Measurements from ENCODE around the gene MYOD1. TPM values are rescaled to one million over a fixed set of nuclear protein-coding genes. Genes with fewer than 3 reads are reported as not detected.

The MYOD1 gene
- total and polyA plus RNA-seq, 2 of the 13 experiments (the other 11 are each of a cell fraction or from before 2014, with no cell fraction given): not detected

GRCh38 chr11:17718510-17718962 lies 835 bp upstream of the MYOD1 start:
- Histone ChIP-seq H2AFZ (ENCODE audit: low read length) (no peak overlapping the region), H3K4me3 (replicated peaks in 1 of 3; ENCODE audit: insufficient read depth in 1 of 3, low read depth in 2 of 3, low read length in 3 of 3) (no peak overlapping the region), H3K36me3 (replicated peaks in 1 of 2; ENCODE audit: control insufficient read depth in 1 of 2, insufficient read depth in 2 of 2, low read length in 2 of 2) (no peaks in the 10 kb centered on the region), H3K27me3 (ENCODE audit: control insufficient read depth in 1 of 2, insufficient read depth in 2 of 2, low read length in 2 of 2) (peaks cover 11 to 63% of the 10 kb centered on the region in 2 experiments), H4K20me1 (ENCODE audit: insufficient read depth, low read length) (no peaks in the 10 kb centered on the region), H3K4me1 (ENCODE audit: insufficient read depth, low read length) (no peaks in the 10 kb centered on the region; the same call in 1 of the 2 replicates), H3K4me2 (ENCODE audit: low read depth, low read length) (no peak overlapping the region), H3K9ac (ENCODE audit: insufficient read depth, low read depth, low read length) (no peak overlapping the region), H3K9me3 (ENCODE audit: low read length) (no peaks in the 10 kb centered on the region; the same call in 1 of the 2 replicates), H3K27ac (ENCODE audit: extremely low read length, insufficient read depth, low read length) (no peak overlapping the region), H3K79me2 (ENCODE audit: insufficient read depth, low read length) (no peaks in the 10 kb centered on the region)
- WGBS (ENCODE audit: low lambda C conversion rate): 0% methylated on average over 3 of the region's 16 CpGs
- DNase-seq (ENCODE audit: low spot score) (no peak), FAIRE-seq (no peak), ATAC-seq (no peak)
- no TSS peak for BruUV-seq (replicated peaks)
- in situ Hi-C loops (cut with HindIII; ENCODE audit: extremely low pct_ligation_motif_present, low pct_unique_long_range_greater_than_20kb): no loop called here
- TF ChIP-seq, protein P1, sequence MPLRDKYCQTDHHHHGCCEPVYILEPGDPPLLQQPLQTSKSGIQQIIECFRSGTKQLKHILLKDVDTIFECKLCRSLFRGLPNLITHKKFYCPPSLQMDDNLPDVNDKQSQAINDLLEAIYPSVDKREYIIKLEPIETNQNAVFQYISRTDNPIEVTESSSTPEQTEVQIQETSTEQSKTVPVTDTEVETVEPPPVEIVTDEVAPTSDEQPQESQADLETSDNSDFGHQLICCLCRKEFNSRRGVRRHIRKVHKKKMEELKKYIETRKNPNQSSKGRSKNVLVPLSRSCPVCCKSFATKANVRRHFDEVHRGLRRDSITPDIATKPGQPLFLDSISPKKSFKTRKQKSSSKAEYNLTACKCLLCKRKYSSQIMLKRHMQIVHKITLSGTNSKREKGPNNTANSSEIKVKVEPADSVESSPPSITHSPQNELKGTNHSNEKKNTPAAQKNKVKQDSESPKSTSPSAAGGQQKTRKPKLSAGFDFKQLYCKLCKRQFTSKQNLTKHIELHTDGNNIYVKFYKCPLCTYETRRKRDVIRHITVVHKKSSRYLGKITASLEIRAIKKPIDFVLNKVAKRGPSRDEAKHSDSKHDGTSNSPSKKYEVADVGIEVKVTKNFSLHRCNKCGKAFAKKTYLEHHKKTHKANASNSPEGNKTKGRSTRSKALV (CRISPR knock-in tag; IDR thresholded peaks at IDR 0.05): 0 out of 2 replicates have a peak, but pooled peaks have one; percentile 13
- TF ChIP-seq PCBP1 (IDR thresholded peaks at IDR 0.05; ENCODE audit: borderline replicate concordance, low read depth, low read length): no peak
- intact Hi-C loops (cut with micrococcal nuclease; ENCODE audit: unreplicated experiment): no loop called here
- ChIA-PET CTCF (ENCODE audit: low intra/inter-chr PET ratio, low total read pairs) (no interaction called here), POLR2A (no interaction called here)

DNA sequence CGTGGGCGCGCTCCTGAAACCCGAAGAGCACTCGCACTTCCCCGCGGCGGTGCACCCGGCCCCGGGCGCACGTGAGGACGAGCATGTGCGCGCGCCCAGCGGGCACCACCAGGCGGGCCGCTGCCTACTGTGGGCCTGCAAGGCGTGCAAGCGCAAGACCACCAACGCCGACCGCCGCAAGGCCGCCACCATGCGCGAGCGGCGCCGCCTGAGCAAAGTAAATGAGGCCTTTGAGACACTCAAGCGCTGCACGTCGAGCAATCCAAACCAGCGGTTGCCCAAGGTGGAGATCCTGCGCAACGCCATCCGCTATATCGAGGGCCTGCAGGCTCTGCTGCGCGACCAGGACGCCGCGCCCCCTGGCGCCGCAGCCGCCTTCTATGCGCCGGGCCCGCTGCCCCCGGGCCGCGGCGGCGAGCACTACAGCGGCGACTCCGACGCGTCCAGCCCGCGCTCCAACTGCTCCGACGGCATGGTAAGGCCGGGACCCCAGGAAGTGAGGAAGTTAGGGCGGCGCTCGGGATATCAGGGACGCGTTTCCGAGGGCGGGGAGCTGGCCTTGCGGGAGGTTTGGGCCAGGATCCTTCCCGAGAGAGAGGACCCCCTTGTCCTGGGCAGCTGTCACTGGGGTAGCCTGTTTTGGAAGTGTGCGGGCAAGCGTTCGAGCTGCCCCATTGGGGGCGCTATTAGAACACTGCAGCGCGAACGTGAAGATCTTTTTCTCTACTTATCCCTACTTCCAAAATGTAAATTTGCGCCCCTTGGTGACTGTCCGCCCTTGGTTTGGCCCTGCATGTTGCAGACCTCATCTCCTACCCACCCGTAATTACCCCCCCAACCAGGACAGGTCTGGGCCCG lies 796 bp downstream of the MYOD1 start:
- intact Hi-C loops (cut with micrococcal nuclease; ENCODE audit: unreplicated experiment): no loop called here
- no peak overlapping the region for H3K9ac ChIP-seq (ENCODE audit: insufficient read depth, low read depth, low read length)
- CTCF ChIA-PET (ENCODE audit: low intra/inter-chr PET ratio, low total read pairs): interaction anchor here (1.6 kb wide), 1 partner anchor 122 kb away, joined by 3 read pairs; no protein-coding TSS in a partner anchor
- POLR2A ChIA-PET: no interaction called here
- H3K4me3 ChIP-seq (replicated peaks in 1 of 3; ENCODE audit: insufficient read depth in 1 of 3, low read depth in 2 of 3, low read length in 3 of 3): no peak overlapping the region; a peak in 1 of 6 replicates
- H3K36me3 ChIP-seq (replicated peaks in 1 of 2; ENCODE audit: control insufficient read depth in 1 of 2, insufficient read depth in 2 of 2, low read length in 2 of 2): no peaks in the 10 kb centered on the region
- peaks cover 11 to 51% of the 10 kb centered on the region in 2 experiments for H3K27me3 ChIP-seq (ENCODE audit: control insufficient read depth in 1 of 2, insufficient read depth in 2 of 2, low read length in 2 of 2)
- no peaks in the 10 kb centered on the region; the same call in 1 of the 2 replicates for H3K9me3 ChIP-seq (ENCODE audit: low read length)
- H3K4me1 ChIP-seq (ENCODE audit: insufficient read depth, low read length): no peaks in the 10 kb centered on the region; the same call in 1 of the 2 replicates
- in situ Hi-C loops (cut with HindIII; ENCODE audit: extremely low pct_ligation_motif_present, low pct_unique_long_range_greater_than_20kb): loop anchor here (5.0 kb wide), 1 partner anchor 118 kb away; no protein-coding TSS in a partner anchor
- DNase-seq (ENCODE audit: low spot score) (no peak), FAIRE-seq (no peak), ATAC-seq (peak; percentile 86)
- H2AFZ ChIP-seq (ENCODE audit: low read length): no peak overlapping the region
- no peaks in the 10 kb centered on the region for H3K79me2 ChIP-seq (ENCODE audit: insufficient read depth, low read length)
- no peak overlapping the region for H3K27ac ChIP-seq (ENCODE audit: extremely low read length, insufficient read depth, low read length)
- H4K20me1 ChIP-seq (ENCODE audit: insufficient read depth, low read length): no peaks in the 10 kb centered on the region
- no TSS peak for BruUV-seq (replicated peaks)
- 39% methylated on average over 32 of the region's 85 CpGs for WGBS (ENCODE audit: low lambda C conversion rate)
- H3K4me2 ChIP-seq (ENCODE audit: low read depth, low read length): no peak overlapping the region
- TF ChIP-seq, protein P1 (CRISPR knock-in tag; IDR thresholded peaks at IDR 0.05): peak; percentile 76; the same call in 1 of the 2 replicates
- TF ChIP-seq ZNF777 (CRISPR knock-in tag; IDR thresholded peaks at IDR 0.05) (peak; percentile 70), ZNF687 (CRISPR knock-in tag; IDR thresholded peaks at IDR 0.05) (peak; percentile 26; the same call in 1 of the 2 replicates)
